Hepatic stellate cell (primary cell): ENCODE results near the gene MYH7.
"Not testable (repeated sequence)": the region's sequence is repeated elsewhere in the genome, so short reads cannot be mapped to it uniquely, and the experiment has no call there.

Experiments used
- DNase-seq: peaks from one replicate; pipeline ENCODE4 v3.0.0; 2011; ENCODE audit warnings: low spot score

MYH7 gene

DNA sequence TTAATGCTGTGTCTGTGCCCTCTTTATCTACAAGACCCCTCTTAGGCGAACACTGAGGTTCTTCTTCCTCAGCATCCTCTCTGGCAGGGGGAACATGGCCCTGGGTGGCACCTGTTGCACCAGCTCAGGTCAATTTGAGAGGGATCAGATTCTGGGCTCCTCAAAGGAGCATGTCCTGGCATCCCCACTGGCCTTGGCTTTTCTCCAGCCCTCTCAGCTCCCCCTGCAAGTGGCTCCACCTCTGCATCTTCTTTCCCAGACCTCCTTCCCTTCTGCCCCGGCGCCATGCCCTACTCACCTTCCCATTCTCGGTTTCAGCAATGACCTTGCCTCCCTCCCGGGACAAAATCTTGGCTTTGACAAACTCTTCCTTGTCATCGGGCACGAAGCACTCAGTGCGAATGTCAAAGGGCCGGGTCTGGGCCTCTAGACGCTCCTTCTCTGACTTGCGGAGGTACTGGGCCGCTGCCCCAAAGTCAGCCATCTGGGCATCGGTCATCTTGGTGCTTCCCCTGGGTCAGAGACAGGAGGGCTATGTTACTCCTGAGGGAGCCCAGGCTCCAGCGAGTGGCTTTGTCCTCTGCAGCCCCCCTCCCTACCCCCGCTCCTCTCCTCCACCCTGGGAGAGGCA lies 28.6 kb downstream of the MYH7 start:
- DNase-seq, result no peak

GRCh38 chr14:23406244-23406643 lies 29.2 kb downstream of the MYH7 start:
- no peak for DNase-seq

- DNase-seq, result no peak
Measured at GRCh38 chr14:23405516-23406025, 29.9 kb downstream of the MYH7 start.

GRCh38 chr14:23405096-23405495 lies 30.4 kb downstream of the MYH7 start:
- DNase-seq, result no peak

- DNase-seq, result no peak
Measured at GRCh38 chr14:23404331-23404900, 31.0 kb downstream of the MYH7 start.

- DNase-seq, result no peak
Measured at GRCh38 chr14:23403908-23404307, 31.6 kb downstream of the MYH7 start.

DNA sequence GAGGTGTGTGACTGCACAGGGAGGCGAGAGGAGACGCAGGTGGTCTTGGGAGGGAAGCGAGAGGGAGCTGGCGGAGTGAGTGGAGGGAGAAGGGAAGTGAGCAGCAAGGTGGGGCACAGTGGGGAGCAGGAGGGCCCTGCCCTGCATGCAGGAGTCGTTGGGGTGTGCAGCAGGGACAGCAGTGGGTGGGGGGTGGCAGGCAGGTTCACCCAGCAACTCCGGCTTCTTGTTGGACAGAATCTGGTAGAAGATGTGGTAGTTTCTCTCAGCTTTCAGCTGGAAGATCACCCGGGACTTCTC lies 32.4 kb downstream of the MYH7 start:
- DNase-seq, result no peak

DNA sequence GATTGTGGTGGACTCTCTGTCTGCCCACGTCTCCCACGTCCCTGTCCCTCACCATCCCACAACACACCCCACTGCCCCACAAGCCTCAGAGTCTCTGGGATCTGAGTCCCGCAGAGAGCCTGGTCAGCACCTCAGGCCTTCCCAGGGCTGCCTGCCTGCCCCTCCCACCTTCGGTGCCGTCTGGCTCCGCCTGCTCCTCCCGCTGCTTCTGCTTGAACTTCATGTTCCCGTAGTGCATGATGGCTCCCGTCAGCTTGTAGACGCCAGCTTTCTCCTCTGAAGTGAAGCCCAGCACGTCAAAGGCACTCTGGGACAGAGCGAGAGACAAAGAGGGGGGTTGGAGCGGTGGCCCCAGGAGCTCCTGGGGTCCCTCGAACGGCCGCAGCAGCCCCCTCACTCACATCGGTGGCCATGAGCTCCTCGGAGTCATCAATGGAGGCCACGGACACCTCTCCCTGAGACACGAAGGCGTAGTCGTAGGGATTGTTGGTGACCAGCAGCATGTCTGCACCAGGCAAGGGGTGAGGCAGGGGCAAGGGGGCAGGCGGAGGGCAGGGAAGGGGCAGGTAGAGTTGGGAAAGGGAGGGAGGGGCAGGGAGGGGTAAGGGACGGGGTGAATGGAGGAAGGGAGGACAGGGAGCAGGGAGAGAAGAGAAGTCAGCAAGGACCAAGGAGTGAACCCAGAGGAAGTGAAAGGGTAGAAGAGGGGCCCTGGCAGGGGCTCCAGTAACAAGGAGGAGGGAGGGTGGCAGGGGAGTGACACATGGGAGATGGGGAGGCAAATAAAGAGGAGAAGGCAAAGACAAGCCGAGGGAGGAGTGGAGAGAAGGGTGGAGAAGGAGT lies 32.9 kb downstream of the MYH7 start:
- DNase-seq, result no peak

DNA sequence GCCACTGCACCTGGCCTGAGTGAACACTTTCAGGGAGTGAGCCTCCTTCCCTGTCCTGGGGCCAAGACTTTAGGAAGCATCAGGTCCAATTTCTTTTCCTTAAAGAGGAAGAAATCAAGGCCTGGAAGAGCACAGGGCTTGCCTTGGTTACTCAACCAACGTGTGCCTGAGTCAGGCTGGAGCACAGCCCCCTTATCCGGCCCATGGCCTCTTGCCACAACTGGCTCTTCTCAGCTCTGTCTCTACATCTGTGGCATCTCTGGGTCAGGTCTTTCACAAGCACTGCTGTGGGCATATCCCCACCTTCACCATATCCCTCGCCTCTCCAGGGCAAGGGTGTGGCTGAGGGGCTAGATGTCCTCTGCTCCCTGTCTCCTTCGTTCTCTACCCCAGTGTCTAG lies 34.2 kb downstream of the MYH7 start:
- no peak for DNase-seq

GRCh38 chr14:23400496-23401149 lies 34.8 kb downstream of the MYH7 start:
- DNase-seq, result not testable (repeated sequence)

- DNase-seq, result no peak
Measured at GRCh38 chr14:23399591-23399990, 35.9 kb downstream of the MYH7 start.

GRCh38 chr14:23399136-23399535 lies 36.3 kb downstream of the MYH7 start:
- DNase-seq, result no peak

GRCh38 chr14:23398348-23398747 lies 37.1 kb downstream of the MYH7 start:
- DNase-seq, result no peak

GRCh38 chr14:23396781-23397407 lies 38.6 kb downstream of the MYH7 start:
- no peak for DNase-seq

DNA sequence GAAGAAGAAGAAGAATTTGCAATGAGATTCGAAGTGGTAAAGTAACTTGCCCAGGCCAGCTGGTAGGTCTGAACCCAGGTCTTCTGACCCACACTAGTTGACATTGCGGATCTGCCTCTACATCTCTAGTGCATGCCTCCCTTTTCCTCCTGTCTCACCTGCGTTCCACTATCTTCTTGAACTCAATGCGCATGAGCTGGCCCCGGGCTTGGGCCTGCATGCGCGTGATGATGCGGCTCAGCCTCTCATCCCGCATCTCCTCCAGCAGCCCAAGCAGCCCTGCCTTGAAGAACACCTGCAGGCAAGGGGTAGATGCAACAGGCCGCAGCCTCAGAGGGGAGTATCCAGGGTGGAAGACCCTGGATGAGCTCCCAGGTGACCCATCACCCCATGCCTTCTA lies 39.3 kb downstream of the MYH7 start:
- no peak for DNase-seq

DNA sequence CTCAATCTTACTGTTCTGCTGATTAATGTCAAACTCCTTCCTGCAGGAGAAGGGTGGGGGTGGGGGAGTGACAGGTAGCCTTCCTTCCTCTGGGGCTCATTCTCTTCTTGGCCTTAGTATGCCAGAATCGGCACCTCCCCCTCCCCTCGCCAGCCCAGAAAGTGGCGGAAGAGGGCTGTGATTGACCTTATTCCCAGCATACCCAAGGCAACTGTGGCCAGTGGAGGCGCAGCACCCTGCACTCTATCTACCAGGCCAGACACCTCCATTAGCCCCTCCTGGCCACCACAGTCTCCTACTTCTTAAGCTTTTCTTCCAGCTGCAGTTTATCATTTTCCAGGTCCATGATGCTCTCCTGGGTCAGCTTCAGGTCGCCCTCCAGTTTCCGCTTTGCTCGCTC lies 42.8 kb downstream of the MYH7 start:
- no peak for DNase-seq

GRCh38 chr14:23389871-23390270 lies 45.6 kb downstream of the MYH7 start:
- DNase-seq, result not testable (repeated sequence)

DNA sequence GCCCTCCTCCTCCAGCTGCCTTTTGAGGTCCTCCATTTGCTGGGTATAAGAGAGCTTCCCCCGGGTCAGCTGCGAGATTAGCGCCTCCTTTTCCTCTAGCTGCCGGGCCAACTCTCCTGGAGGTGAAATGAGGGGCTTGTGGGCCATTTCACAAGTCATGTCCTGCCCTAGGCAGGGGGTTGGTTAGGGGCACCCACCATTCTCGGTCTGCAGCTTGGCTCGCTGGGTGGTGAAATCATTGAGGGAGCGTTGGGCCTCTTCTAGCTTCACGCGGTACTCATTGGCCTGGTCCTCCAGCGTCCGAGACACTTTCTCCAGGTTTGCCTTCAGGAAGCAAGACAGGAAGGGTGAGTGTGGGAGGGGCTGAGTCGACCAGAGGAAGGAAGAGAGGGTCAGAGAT lies 46.1 kb downstream of the MYH7 start:
- DNase-seq, result no peak

DNA sequence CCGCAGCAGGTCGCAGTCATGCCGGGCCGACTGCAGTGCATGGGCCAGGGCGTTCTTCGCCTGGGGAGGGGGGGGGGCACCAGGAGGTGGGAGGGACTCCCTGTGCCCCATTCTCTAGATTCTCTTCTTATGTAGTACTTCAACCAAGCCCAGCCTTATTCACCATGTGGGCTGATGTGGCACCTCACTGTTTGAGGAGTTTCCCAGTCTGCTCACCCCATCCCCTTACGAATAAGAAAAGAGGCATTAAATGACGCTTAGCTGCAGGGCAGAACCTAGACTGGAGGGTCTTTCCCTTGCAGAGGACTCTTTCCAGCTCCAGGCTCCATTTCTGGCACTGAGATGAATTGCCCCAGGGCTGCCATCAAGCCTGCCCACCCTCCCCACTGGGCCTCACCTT lies 46.5 kb downstream of the MYH7 start:
- DNase-seq, result no peak

- no peak for DNase-seq
Measured at GRCh38 chr14:23387916-23388882, 47.3 kb downstream of the MYH7 start.

DNA sequence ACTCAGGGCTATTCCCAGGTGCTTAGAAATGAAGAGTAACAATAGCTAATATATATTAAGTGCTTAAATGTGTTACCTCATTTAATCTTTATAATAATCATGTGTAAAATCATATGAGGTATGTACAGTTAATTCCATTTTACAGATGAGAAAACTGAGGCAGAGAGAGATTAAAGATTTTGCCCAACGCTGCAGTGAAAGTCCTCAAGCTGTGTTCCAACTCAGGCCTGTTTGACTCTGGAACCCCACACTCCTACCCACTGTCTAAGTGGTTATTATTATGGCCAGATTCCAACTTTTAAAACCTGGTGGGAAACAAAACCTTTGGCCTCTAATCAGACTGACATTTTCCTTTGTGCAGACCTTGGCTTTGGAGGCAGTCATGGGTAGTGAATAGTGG lies 48.5 kb downstream of the MYH7 start:
- no peak for DNase-seq
